Type B pancreatic cell (in vitro differentiated cells): Measurements from ENCODE around the gene TREM1. TPM values are rescaled to one million over a fixed set of nuclear protein-coding genes. Genes with fewer than 3 reads are reported as not detected.
"Not testable (repeated sequence)": the region's sequence is repeated elsewhere in the genome, so short reads cannot be mapped to it uniquely, and the experiment has no call there.

ENCODE experiments used
- DNase-seq: peaks from one replicate; pipeline ENCODE4 v3.0.0; 2021; ENCODE audit warnings: mixed read lengths; ENCODE audit not compliant: unreplicated experiment; ENCODE audit errors: extremely low spot score
- H3K27ac Mint-ChIP-seq: 2 replicates; pipeline ENCODE4 v1.8.0; 2021; ENCODE audit warnings: mild to moderate bottlenecking, mixed read lengths
- H3K27me3 Mint-ChIP-seq: 2 replicates; pipeline ENCODE4 v1.8.0; 2021; ENCODE audit warnings: mixed read lengths
- H3K36me3 Mint-ChIP-seq: 2 replicates; pipeline ENCODE4 v1.8.0; 2021; ENCODE audit warnings: mixed read lengths
- H3K4me1 Mint-ChIP-seq: one replicate; pipeline ENCODE4 v1.8.0; 2021; ENCODE audit warnings: mixed read lengths; ENCODE audit not compliant: unreplicated experiment
- H3K4me3 Mint-ChIP-seq: 2 replicates; pipeline ENCODE4 v1.8.0; 2021; ENCODE audit warnings: mild to moderate bottlenecking, mixed read lengths
- H3K9me3 Mint-ChIP-seq: 2 replicates; pipeline ENCODE4 v1.8.0; 2021; ENCODE audit warnings: mixed read lengths
- total RNA-seq: library from RNA; stranded (reverse); gene quantifications from 2 replicates; pipeline ENCODE4 v1.2.1, GENCODE V29; 2021; ENCODE audit warnings: low replicate concordance
- TF ChIP-seq, protein P1 (sequence below): fragments of 200-600 bp; sonication (generic); conservative IDR thresholded peaks from 2 replicates; pipeline ENCODE4 v1.5.0; 2021; ENCODE audit warnings: antibody characterized with exemption, mild to moderate bottlenecking

Gene TREM1
- total RNA-seq, 1 donor from 2014 or later: not detected

DNA sequence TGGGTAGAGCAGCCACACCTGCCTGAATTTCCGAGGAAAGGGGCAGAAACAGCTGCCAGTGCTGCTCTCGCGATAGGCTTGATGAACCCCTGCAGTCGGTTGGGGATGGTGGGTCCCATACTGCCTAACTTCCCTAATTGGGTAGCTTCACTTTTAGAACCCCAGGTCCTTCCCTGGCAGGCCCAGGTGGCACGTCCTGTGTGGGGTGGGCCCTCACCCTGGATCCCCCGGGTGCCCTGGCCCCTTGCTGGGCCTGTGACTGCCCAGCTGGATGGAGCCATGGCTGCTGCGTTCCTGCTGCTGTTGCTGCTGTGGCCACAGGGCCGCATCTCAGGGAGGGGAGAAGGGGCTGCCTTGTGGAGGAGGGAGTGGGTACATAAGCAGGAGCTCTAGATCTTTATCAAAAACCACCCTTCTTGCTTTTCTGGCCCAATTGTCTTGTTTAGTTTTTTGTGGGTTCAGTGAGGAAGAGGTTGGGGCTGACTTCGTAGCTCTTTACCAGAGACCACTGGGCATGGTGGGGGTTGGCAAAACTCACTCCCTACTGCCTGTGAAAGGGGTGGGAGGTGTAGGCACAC lies 39.1 kb downstream of the TREM1 start:
- Mint-ChIP-seq H3K9me3 (no peaks in the 10 kb centered on the region), H3K27me3 (peaks cover 45% of the 10 kb centered on the region)

GRCh38 chr6:41246529-41246928 lies 40.0 kb downstream of the TREM1 start:
- not testable (repeated sequence) for H3K27ac Mint-ChIP-seq, H3K9me3 Mint-ChIP-seq, H3K4me1 Mint-ChIP-seq, DNase-seq, H3K36me3 Mint-ChIP-seq, H3K4me3 Mint-ChIP-seq
- peaks cover 46% of the 10 kb centered on the region for H3K27me3 Mint-ChIP-seq

More for the DNA sequence above, 39.1 kb downstream of the TREM1 start:
- Mint-ChIP-seq H3K36me3 (no peaks in the 10 kb centered on the region), H3K4me3 (no peak overlapping the region), H3K4me1 (no peaks in the 10 kb centered on the region), H3K27ac (no peak overlapping the region)
- no peak for DNase-seq
- TF ChIP-seq, protein P1, sequence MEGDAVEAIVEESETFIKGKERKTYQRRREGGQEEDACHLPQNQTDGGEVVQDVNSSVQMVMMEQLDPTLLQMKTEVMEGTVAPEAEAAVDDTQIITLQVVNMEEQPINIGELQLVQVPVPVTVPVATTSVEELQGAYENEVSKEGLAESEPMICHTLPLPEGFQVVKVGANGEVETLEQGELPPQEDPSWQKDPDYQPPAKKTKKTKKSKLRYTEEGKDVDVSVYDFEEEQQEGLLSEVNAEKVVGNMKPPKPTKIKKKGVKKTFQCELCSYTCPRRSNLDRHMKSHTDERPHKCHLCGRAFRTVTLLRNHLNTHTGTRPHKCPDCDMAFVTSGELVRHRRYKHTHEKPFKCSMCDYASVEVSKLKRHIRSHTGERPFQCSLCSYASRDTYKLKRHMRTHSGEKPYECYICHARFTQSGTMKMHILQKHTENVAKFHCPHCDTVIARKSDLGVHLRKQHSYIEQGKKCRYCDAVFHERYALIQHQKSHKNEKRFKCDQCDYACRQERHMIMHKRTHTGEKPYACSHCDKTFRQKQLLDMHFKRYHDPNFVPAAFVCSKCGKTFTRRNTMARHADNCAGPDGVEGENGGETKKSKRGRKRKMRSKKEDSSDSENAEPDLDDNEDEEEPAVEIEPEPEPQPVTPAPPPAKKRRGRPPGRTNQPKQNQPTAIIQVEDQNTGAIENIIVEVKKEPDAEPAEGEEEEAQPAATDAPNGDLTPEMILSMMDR: no peak

- no peak for DNase-seq
- TF ChIP-seq, protein P1: no peak
- no peak overlapping the region for H3K27ac Mint-ChIP-seq
- peaks cover 94% of the 10 kb centered on the region for H3K27me3 Mint-ChIP-seq
- H3K9me3 Mint-ChIP-seq: no peaks in the 10 kb centered on the region
- H3K36me3 Mint-ChIP-seq: no peaks in the 10 kb centered on the region
- no peak overlapping the region for H3K4me3 Mint-ChIP-seq
- H3K4me1 Mint-ChIP-seq: peaks cover 5% of the 10 kb centered on the region
These were observed 46.9 kb downstream of the TREM1 start for GRCh38 chr6:41239467-41240159.

DNA sequence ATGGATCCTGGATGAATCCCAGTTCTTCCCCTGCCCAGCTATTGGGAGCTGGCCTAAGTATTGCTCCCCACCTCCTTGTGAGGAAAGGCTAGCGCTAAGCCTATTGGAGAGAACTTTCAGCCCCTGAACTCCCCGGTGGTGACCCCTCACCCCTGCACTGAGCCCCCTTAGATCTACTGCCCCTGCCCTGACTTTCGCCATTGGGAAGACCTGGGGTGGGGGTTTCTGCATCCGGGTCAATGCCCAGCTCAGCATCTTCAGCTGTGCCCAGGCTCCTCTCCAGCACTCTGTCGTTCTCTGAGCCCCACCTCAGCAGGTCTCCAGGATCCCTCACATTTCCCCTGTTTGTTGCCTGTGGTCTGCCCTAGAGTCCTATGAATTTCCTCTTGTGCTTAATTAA lies 49.4 kb downstream of the TREM1 start:
- Mint-ChIP-seq H3K27me3 (peaks cover 84% of the 10 kb centered on the region), H3K9me3 (no peaks in the 10 kb centered on the region), H3K4me3 (no peak overlapping the region), H3K4me1 (peaks cover 5% of the 10 kb centered on the region), H3K36me3 (no peaks in the 10 kb centered on the region), H3K27ac (no peak overlapping the region)
- DNase-seq: no peak
- TF ChIP-seq, protein P1: no peak

DNA sequence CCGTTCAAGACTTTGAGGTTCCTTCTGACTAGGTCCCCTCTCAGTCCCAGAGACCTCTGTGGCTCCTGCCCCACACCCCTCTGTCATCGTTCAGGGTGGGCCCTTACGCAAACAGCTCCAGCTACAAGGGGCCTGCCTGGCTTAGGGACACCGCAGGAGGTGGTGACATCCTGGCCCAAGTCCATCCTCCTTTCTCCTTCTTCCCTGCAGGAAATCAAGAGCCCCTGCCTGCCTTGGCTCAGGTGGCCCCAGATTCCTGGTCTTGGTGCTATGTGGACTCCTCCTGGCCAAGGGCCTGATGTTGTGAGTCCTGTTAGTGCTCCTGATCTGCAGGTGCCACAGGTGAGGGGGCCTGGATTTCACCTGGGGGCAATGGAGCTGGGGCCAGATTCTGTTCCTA lies 50.2 kb downstream of the TREM1 start:
- peaks cover 84% of the 10 kb centered on the region for H3K27me3 Mint-ChIP-seq
- H3K4me3 Mint-ChIP-seq: no peak overlapping the region
- no peaks in the 10 kb centered on the region for H3K9me3 Mint-ChIP-seq
- peaks cover 5% of the 10 kb centered on the region for H3K4me1 Mint-ChIP-seq
- H3K36me3 Mint-ChIP-seq: no peaks in the 10 kb centered on the region
- TF ChIP-seq, protein P1: no peak
- no peak for DNase-seq
- H3K27ac Mint-ChIP-seq: no peak overlapping the region

- no peak overlapping the region for H3K27ac Mint-ChIP-seq
- TF ChIP-seq, protein P1: no peak
- H3K36me3 Mint-ChIP-seq: no peaks in the 10 kb centered on the region
- H3K9me3 Mint-ChIP-seq: no peaks in the 10 kb centered on the region
- peaks cover 5% of the 10 kb centered on the region for H3K4me1 Mint-ChIP-seq
- peaks cover 67% of the 10 kb centered on the region for H3K27me3 Mint-ChIP-seq
- DNase-seq: no peak
- H3K4me3 Mint-ChIP-seq: no peak overlapping the region
These were observed 53.8 kb downstream of the TREM1 start for GRCh38 chr6:41232667-41233066.
